Vagina (tissue), 2 donors: ENCODE results near the gene SETD1A. TPM values are rescaled to one million over a fixed set of nuclear protein-coding genes. Genes with fewer than 3 reads are reported as not detected.
"Not testable (repeated sequence)": the region's sequence is repeated elsewhere in the genome, so short reads cannot be mapped to it uniquely, and the experiment has no call there.

Source experiments
- DNase-seq, 2 donors: peaks; one replicate each; pipeline ENCODE4 v3.0.0-alpha.2; 2017; ENCODE audit errors: extremely low spot score in 2 of 2
- H3K27ac ChIP-seq: fragments of 200-600 bp; sonication (generic); one replicate; pipeline ENCODE4 v1.5.1; 2019
- H3K27me3 ChIP-seq: fragments of 200-600 bp; sonication (generic); one replicate; pipeline ENCODE4 v1.5.1; 2019
- H3K36me3 ChIP-seq, 2 donors: fragments of 200-600 bp; sonication (generic); one replicate each; pipeline ENCODE4 v1.5.1; 2017 to 2019
- H3K4me1 ChIP-seq: fragments of 200-600 bp; sonication (generic); one replicate; pipeline ENCODE4 v1.5.1; 2019
- H3K4me3 ChIP-seq, 2 donors: fragments of 200-600 bp; sonication (generic); 1 replicate in 1 of 2; 2 replicates in 1 of 2; pipeline ENCODE4 v1.5.1; 2016 to 2019
- H3K9me3 ChIP-seq: fragments of 200-600 bp; sonication (generic); one replicate; pipeline ENCODE4 v1.5.1; 2019
- CTCF ChIP-seq, 3 experiments: fragments of 450-650 bp in 2 of 3; fragments of 200-600 bp in 1 of 3; sonication (generic) in 1 of 3; IDR thresholded peaks; one replicate each; pipeline ENCODE4 v1.5.1; 2017 to 2019; ENCODE audit warnings: antibody characterized with exemption in 3 of 3, mild to moderate bottlenecking in 2 of 3, moderate library complexity in 2 of 3
- POLR2A ChIP-seq, 2 donors: fragments of 450-650 bp; IDR thresholded peaks; one replicate each; pipeline ENCODE4 v1.6.1; 2017; ENCODE audit warnings: antibody characterized with exemption in 2 of 2, mild to moderate bottlenecking in 2 of 2, moderate library complexity in 2 of 2
- POLR2AphosphoS5 ChIP-seq, 2 donors: sonication (generic); formaldehyde crosslinking; IDR thresholded peaks; one replicate each; pipeline ENCODE4 v1.9.0; 2017; ENCODE audit warnings: antibody characterized with exemption in 2 of 2, mild to moderate bottlenecking in 2 of 2, low read depth in 1 of 2; ENCODE audit not compliant: insufficient read depth in 1 of 2
- intact Hi-C: fragments of 100-400 bp; cut with DNase I; formaldehyde crosslinking; loops from one replicate; pipeline ENCODE4 v1.15.1; 2023
- total RNA-seq: library from RNA; depleted of rRNA; stranded (reverse); fragments of >200 nt; gene quantifications from one replicate; pipeline ENCODE4 v1.2.3, GENCODE V29; 2016

The SETD1A gene
- total RNA-seq, 1 donor from 2014 or later: 10.6 TPM

GRCh38 chr16:31016018-31016417 is 58.5 kb downstream of the SETD1A start:
- no peaks in the 10 kb centered on the region for H3K4me1 ChIP-seq
- no peaks in the 10 kb centered on the region for H3K27me3 ChIP-seq
- H3K36me3 ChIP-seq: no peaks in the 10 kb centered on the region
- no peak for TF ChIP-seq POLR2A (IDR thresholded peaks at IDR 0.05)
- no peak for TF ChIP-seq POLR2AphosphoS5 (IDR thresholded peaks at IDR 0.05; ENCODE audit: insufficient read depth in 1 of 2, low read depth in 1 of 2)
- TF ChIP-seq CTCF (IDR thresholded peaks at IDR 0.05): no peak
- no peaks in the 10 kb centered on the region for H3K9me3 ChIP-seq
- no peak overlapping the region for H3K4me3 ChIP-seq
- H3K27ac ChIP-seq: no peak overlapping the region
- no peak for DNase-seq
- intact Hi-C loops: no loop called here

DNA sequence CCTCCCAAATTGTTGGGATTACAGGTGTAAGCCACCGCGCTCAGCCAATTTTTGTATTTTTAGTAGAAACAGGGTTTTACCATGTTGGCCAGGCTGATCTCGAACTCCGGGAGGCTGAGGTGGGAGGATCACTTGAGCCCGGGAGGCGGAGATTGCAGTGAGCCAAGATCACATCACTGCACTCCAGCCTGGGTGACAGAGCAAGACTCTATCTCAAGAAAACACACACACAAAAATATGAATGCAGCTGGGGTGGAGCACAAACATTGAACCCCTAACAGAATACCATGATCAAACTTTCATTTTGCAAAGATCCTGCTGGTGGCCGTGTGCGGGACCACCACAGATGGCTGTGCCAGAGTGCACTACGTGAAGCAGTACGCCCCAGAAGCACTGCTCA is 60.2 kb downstream of the SETD1A start:
- H3K27me3 ChIP-seq, DNase-seq, H3K4me3 ChIP-seq, H3K9me3 ChIP-seq, H3K27ac ChIP-seq, intact Hi-C loops, H3K36me3 ChIP-seq, H3K4me1 ChIP-seq: not testable (repeated sequence)

DNA sequence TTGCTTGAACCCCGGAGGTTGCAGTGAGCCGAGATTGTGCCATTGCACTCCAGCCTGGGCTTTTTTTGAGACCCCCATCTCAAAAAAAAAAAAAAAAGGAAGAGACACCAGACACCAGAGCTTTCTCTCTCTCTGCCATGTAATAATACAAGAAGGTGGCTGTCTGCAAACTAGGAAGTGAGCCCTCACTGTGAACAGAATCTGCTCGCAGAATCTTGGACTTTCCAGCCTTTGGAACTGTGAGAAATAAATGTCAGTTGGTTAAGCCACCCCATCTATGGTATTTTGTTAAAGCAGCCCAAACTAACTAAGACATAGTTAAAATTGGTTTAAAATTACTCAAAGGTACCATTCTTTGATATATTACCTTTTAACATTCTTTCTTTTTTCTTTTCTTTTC is 63.0 kb downstream of the SETD1A start:
- H3K4me3 ChIP-seq: no peak overlapping the region
- DNase-seq: no peak
- intact Hi-C loops: no loop called here
- H3K27me3 ChIP-seq: no peaks in the 10 kb centered on the region
- no peaks in the 10 kb centered on the region for H3K9me3 ChIP-seq
- no peaks in the 10 kb centered on the region for H3K4me1 ChIP-seq
- H3K36me3 ChIP-seq: no peaks in the 10 kb centered on the region
- no peak overlapping the region for H3K27ac ChIP-seq
- TF ChIP-seq POLR2A (IDR thresholded peaks at IDR 0.05): no peak
- TF ChIP-seq CTCF (IDR thresholded peaks at IDR 0.05): no peak
- no peak for TF ChIP-seq POLR2AphosphoS5 (IDR thresholded peaks at IDR 0.05; ENCODE audit: insufficient read depth in 1 of 2, low read depth in 1 of 2)

- H3K9me3 ChIP-seq: no peaks in the 10 kb centered on the region
- intact Hi-C loops: no loop called here
- no peak for DNase-seq
- no peak overlapping the region for H3K4me3 ChIP-seq
- no peak overlapping the region for H3K27ac ChIP-seq
- H3K4me1 ChIP-seq: no peaks in the 10 kb centered on the region
- H3K36me3 ChIP-seq: no peaks in the 10 kb centered on the region
- TF ChIP-seq CTCF (IDR thresholded peaks at IDR 0.05) (no peak), POLR2A (IDR thresholded peaks at IDR 0.05) (no peak), POLR2AphosphoS5 (IDR thresholded peaks at IDR 0.05; ENCODE audit: insufficient read depth in 1 of 2, low read depth in 1 of 2) (no peak)
- H3K27me3 ChIP-seq: no peaks in the 10 kb centered on the region
These were observed 65.1 kb downstream of the SETD1A start for GRCh38 chr16:31022544-31023251.

GRCh38 chr16:31023252-31023602 is 65.7 kb downstream of the SETD1A start:
- intact Hi-C loops: no loop called here
- Histone ChIP-seq H3K4me3 (no peak overlapping the region), H3K4me1 (no peaks in the 10 kb centered on the region), H3K27ac (no peak overlapping the region), H3K9me3 (no peaks in the 10 kb centered on the region), H3K27me3 (no peaks in the 10 kb centered on the region), H3K36me3 (no peaks in the 10 kb centered on the region)
- no peak for DNase-seq
- TF ChIP-seq POLR2A (IDR thresholded peaks at IDR 0.05) (no peak), CTCF (IDR thresholded peaks at IDR 0.05) (no peak), POLR2AphosphoS5 (IDR thresholded peaks at IDR 0.05; ENCODE audit: insufficient read depth in 1 of 2, low read depth in 1 of 2) (no peak)
